ENCODE data around the gene CNDP1.

GRCh38 chr18:74486119-74486849 lies 48.0 kb upstream of the CNDP1 start:
- TF ChIP-seq CTCF (IDR thresholded peaks at IDR 0.05; ENCODE audit: borderline replicate concordance, extremely low read depth, low read length, poor library complexity, severe bottlenecking) (no peak), EZH2 (IDR thresholded peaks at IDR 0.05; ENCODE audit: borderline replicate concordance, low read depth, low read length, severe bottlenecking) (no peak)
